AG09319 (cell line): Measurements from ENCODE around the gene NRIP3.

Experiments used
- DNase-seq: peaks from one replicate; pipeline ENCODE4 v3.0.0-alpha.2; 2010; ENCODE audit warnings: low read depth; ENCODE audit errors: extremely low read depth
- CTCF ChIP-seq: IDR thresholded peaks from 2 replicates; pipeline ENCODE4 v1.5.1; 2011; ENCODE audit warnings: low read depth, mild to moderate bottlenecking, inconsistent platforms, low read length, moderate library complexity

The NRIP3 gene

GRCh38 chr11:9029422-9029821 lies 25.6 kb upstream of the NRIP3 start:
- DNase-seq: no peak
- TF ChIP-seq CTCF: no peak

- no peak for TF ChIP-seq CTCF
- no peak for DNase-seq
Measured at GRCh38 chr11:9028581-9028980, 24.8 kb upstream of the NRIP3 start.

- no peak for TF ChIP-seq CTCF
- DNase-seq: no peak
Measured at GRCh38 chr11:9025101-9025850, 21.5 kb upstream of the NRIP3 start.

GRCh38 chr11:9022961-9023680 lies 19.3 kb upstream of the NRIP3 start:
- DNase-seq: no peak
- TF ChIP-seq CTCF: no peak

- no peak for DNase-seq
- TF ChIP-seq CTCF: no peak
Measured at GRCh38 chr11:9020916-9021315, 17.1 kb upstream of the NRIP3 start.

- no peak for DNase-seq
- no peak for TF ChIP-seq CTCF
Measured at GRCh38 chr11:9019861-9020260, 16.1 kb upstream of the NRIP3 start.

- no peak for TF ChIP-seq CTCF
- no peak for DNase-seq
Measured at GRCh38 chr11:9017773-9018172, 14.0 kb upstream of the NRIP3 start.
